Naive thymus-derived CD4-positive, alpha-beta T cell (primary cell): Measurements from ENCODE around the gene LKAAEAR1. TPM values are rescaled to one million over a fixed set of nuclear protein-coding genes. Genes with fewer than 3 reads are reported as not detected.
A peak's percentile ranks its signal among the peaks of the same experiment; 100 is the strongest.

ENCODE experiments used
- ATAC-seq: fragments of 150-1000 bp; cut with Tn5 transposase; 2 replicates; pipeline ENCODE4 v1.10.0; 2021; ENCODE audit warnings: mild to moderate bottlenecking, moderate library complexity
- CTCF ChIA-PET: fragments of 350-600 bp; sonication (Branson Sonifier 250); formaldehyde crosslinking; loops from one replicate; lab custom pipeline; 2021; ENCODE audit warnings: antibody characterized with exemption; lab: Charles Lee
- POLR2A ChIA-PET: fragments of 350-600 bp; sonication (Branson Sonifier 250); formaldehyde crosslinking; loops from one replicate; lab custom pipeline; 2021; ENCODE audit warnings: antibody characterized with exemption, inconsistent platforms; lab: Charles Lee
- DNase-seq, 9 donors: peaks; one replicate each; pipeline versions ENCODE4 v3.0.0 to v3.0.0-alpha.2; 2020 to 2022; ENCODE audit warnings: mixed read lengths in 1 of 9
- H3K27ac ChIP-seq: one replicate; pipeline ENCODE4 v1.7.0; 2013; ENCODE audit warnings: mild to moderate bottlenecking, low read depth, low read length, moderate library complexity
- H3K27me3 ChIP-seq, 2 donors: one replicate each; pipeline ENCODE4 v1.7.0; 2013; ENCODE audit warnings: low read length in 2 of 2, mild to moderate bottlenecking in 2 of 2, moderate library complexity in 2 of 2; ENCODE audit not compliant: control insufficient read depth in 2 of 2, insufficient read depth in 2 of 2
- H3K36me3 ChIP-seq, 3 experiments: 1 replicate in 2 of 3; 2 replicates in 1 of 3; pipeline ENCODE4 v1.7.0; 2013; ENCODE audit warnings: low read length in 3 of 3, mild to moderate bottlenecking in 3 of 3, moderate library complexity in 1 of 3; ENCODE audit not compliant: insufficient read depth in 3 of 3, control insufficient read depth in 2 of 3
- H3K4me1 ChIP-seq, 2 donors: one replicate each; pipeline ENCODE4 v1.7.0; 2013; ENCODE audit warnings: low read length in 2 of 2, mild to moderate bottlenecking in 2 of 2, moderate library complexity in 1 of 2; ENCODE audit not compliant: control insufficient read depth in 2 of 2, insufficient read depth in 2 of 2
- H3K4me3 ChIP-seq: 2 replicates; pipeline ENCODE4 v1.7.0; 2013; ENCODE audit warnings: mild to moderate bottlenecking, low read length
- H3K9me3 ChIP-seq, 3 experiments: 1 replicate in 2 of 3; 2 replicates in 1 of 3; pipeline ENCODE4 v1.7.0; 2013; ENCODE audit warnings: low read length in 3 of 3; ENCODE audit not compliant: control insufficient read depth in 2 of 3
- H3K27ac Mint-ChIP-seq, 9 donors: one replicate each; pipeline ENCODE4 v1.8.0; 2020 to 2022; ENCODE audit warnings: mixed read lengths in 9 of 9, mild to moderate bottlenecking in 8 of 9, moderate library complexity in 5 of 9, inconsistent platforms in 2 of 9
- H3K27me3 Mint-ChIP-seq, 5 donors: one replicate each; pipeline ENCODE4 v1.8.0; 2021 to 2022; ENCODE audit warnings: mixed read lengths in 5 of 5, mild to moderate bottlenecking in 1 of 5
- H3K36me3 Mint-ChIP-seq, 5 donors: one replicate each; pipeline ENCODE4 v1.8.0; 2020 to 2022; ENCODE audit warnings: mixed read lengths in 5 of 5, mild to moderate bottlenecking in 3 of 5, inconsistent platforms in 1 of 5
- H3K4me1 Mint-ChIP-seq, 7 donors: one replicate each; pipeline ENCODE4 v1.8.0; 2020 to 2022; ENCODE audit warnings: mixed read lengths in 7 of 7, mild to moderate bottlenecking in 3 of 7, inconsistent platforms in 1 of 7
- H3K4me3 Mint-ChIP-seq, 10 donors: one replicate each; pipeline ENCODE4 v1.8.0; 2020 to 2022; ENCODE audit warnings: mild to moderate bottlenecking in 10 of 10, mixed read lengths in 10 of 10, moderate library complexity in 6 of 10, inconsistent platforms in 2 of 10
- H3K9me3 Mint-ChIP-seq, 11 donors: one replicate each; pipeline ENCODE4 v1.8.0; 2020 to 2022; ENCODE audit warnings: mixed read lengths in 11 of 11, mild to moderate bottlenecking in 4 of 11, inconsistent platforms in 1 of 11, moderate library complexity in 1 of 11
- intact Hi-C, 2 donors: fragments of 100-400 bp; cut with micrococcal nuclease; formaldehyde crosslinking; loops; one replicate each; pipeline ENCODE4 v1.15.1; 2023
- polyA plus RNA-seq, 2 donors: library from polyadenylated mRNA; unstranded; fragments of 300-500 nt; fragmentation: Illumina TruSeq; gene quantifications; one replicate each; pipeline ENCODE4 v1.2.3, GENCODE V29; 2021
- total RNA-seq, 6 experiments: library from RNA in 5 of 6; stranded (reverse) in 5 of 6; gene quantifications; 1 replicate in 5 of 6; 2 replicates in 1 of 6; pipeline ENCODE4 v1.2.3 and lab custom pipeline; 2021 to 2026

LKAAEAR1 gene
- total and polyA plus RNA-seq, 7 experiments from 2014 or later, result 0.47 to 0.75 (median 0.59) TPM; not detected in 3

DNA sequence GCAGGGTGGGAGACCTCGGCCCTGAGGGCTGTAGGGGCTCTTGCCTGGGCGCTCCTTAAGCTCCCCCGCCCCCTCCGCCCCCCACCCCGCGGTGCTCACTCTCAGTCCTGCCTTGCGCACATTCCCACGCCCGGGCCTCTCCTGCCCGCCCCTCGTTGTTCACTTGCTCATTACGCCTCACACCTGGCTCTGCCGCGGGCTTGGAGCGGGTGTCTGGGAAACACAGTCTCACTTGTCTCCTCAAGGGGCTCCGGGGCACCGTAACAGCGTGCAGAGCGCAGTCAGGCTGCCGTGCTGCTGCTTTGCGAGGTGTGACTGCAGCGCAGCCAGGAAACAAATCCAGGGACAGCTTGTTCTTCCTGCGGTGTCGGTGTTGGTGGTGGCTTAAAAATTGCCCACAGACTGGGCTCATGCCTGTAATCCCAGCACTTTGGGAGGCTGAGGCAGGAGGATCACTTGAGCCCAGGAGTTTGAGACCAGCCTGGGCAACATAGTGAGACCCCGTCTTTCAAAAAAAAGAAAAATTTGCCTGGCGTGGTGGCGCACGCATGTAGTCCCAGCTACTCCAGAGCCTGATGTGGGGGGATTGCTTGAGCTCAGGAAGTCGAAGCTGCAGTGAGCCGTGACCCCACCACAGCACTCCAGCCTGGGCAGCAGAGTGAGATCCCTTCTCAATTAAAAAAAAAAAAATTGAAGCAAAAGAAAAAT lies 18.6 kb upstream of the LKAAEAR1 start:
- POLR2A ChIA-PET, result no interaction called here
- intact Hi-C loops, result loop anchor here in 1 of 2 donors (1.0 to 2.0 kb wide), 2 partner anchors 18 to 20 kb away; no protein-coding TSS in a partner anchor
- CTCF ChIA-PET, result interaction anchor here (0.6 kb wide), 1 partner anchor 25 kb away, joined by 5 read pairs; no protein-coding TSS in a partner anchor
- peak in 3 of 9 donors; percentile 5 to 20 (median 6) for DNase-seq
- H3K27me3 Mint-ChIP-seq, result peaks cover 4 to 24% (median 10%) of the 10 kb centered on the region in 5 donors
- H3K9me3 ChIP-seq, result no peaks in the 10 kb centered on the region
- H3K27me3 ChIP-seq, result peaks cover 0 to 4% of the 10 kb centered on the region in 2 donors
- no peaks in the 10 kb centered on the region for H3K36me3 Mint-ChIP-seq
- no peak overlapping the region for H3K27ac Mint-ChIP-seq
- H3K36me3 ChIP-seq, result no peaks in the 10 kb centered on the region
- no peak overlapping the region for H3K4me3 ChIP-seq
- no peak overlapping the region for H3K27ac ChIP-seq
- H3K4me1 ChIP-seq, result peaks cover 10 to 13% of the 10 kb centered on the region in 2 donors
- H3K4me1 Mint-ChIP-seq, result peaks cover 8 to 22% (median 10%) of the 10 kb centered on the region in 7 donors
- ATAC-seq, result no peak
- peak overlapping the region in 9 of 10 donors; percentile 23 to 77 (median 69) for H3K4me3 Mint-ChIP-seq
- H3K9me3 Mint-ChIP-seq, result no peaks in the 10 kb centered on the region

GRCh38 chr20:64101731-64102621 lies 17.8 kb upstream of the LKAAEAR1 start:
- Mint-ChIP-seq H3K4me3 (peak overlapping the region in 9 of 10 donors; percentile 2 to 73 (median 48)), H3K27me3 (peaks cover 4 to 23% (median 10%) of the 10 kb centered on the region in 5 donors), H3K4me1 (peaks cover 7 to 22% (median 10%) of the 10 kb centered on the region in 7 donors), H3K36me3 (peaks cover 0 to 1% (median under 1%) of the 10 kb centered on the region in 5 donors), H3K27ac (no peak overlapping the region), H3K9me3 (no peaks in the 10 kb centered on the region)
- H3K36me3 ChIP-seq, result no peaks in the 10 kb centered on the region
- POLR2A ChIA-PET, result interaction anchor here (0.9 kb wide), 1 partner anchor 38 kb away, joined by 5 read pairs; no protein-coding TSS in a partner anchor
- DNase-seq (peak in 8 of 9 donors; percentile 44 to 84 (median 66)), ATAC-seq (peak; percentile 87)
- intact Hi-C loops, result loop anchor here in 1 of 2 donors (1.0 to 2.0 kb wide), 2 partner anchors 18 to 19 kb away; no protein-coding TSS in a partner anchor
- no peak overlapping the region for H3K27ac ChIP-seq
- CTCF ChIA-PET, result interaction anchor here (0.6 kb wide), 2 partner anchors 24 to 59 kb away, joined by 3 to 5 read pairs; no protein-coding TSS in a partner anchor
- peak overlapping the region; percentile 24 for H3K4me3 ChIP-seq
- H3K27me3 ChIP-seq, result peaks cover 0 to 4% of the 10 kb centered on the region in 2 donors
- no peaks in the 10 kb centered on the region for H3K9me3 ChIP-seq
- H3K4me1 ChIP-seq, result peaks cover 10 to 13% of the 10 kb centered on the region in 2 donors

DNA sequence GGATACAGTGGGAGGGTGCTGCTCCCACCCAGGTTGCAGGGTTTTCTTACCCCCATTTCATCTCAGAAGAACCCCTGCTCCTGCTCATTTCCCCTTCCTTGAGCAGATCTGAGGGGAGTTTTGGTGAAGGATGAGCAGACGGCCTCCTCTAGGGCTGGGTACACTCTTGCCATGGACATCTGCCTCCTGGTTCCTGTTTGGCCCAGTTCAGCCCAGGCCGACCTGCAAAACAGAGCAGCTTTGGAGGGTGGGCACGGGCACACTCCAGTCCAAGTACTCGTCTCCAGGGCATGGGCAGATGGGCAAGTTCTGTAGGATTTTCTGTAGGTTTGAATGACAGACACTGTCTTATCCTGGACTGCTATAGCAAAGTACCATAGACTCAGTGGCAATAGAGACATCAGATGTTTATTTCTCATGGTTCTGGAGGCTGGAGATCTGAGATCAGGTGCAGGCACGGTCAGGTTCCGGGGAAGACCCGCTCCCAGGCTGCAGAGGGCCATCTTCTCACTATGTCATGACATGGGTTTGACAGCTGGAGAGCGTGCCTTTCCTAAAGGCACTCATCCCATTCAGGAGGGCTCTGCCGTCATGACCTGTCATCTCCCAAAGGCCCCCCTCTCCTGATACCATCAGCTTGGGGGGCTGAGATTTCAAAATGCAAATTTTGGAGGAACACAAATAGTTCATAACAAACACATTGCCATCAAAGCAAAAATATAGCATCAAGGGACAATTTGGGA lies 16.9 kb upstream of the LKAAEAR1 start:
- peaks cover 0 to 4% of the 10 kb centered on the region in 2 donors for H3K27me3 ChIP-seq
- ChIA-PET CTCF (interaction anchor here (0.6 kb wide), 1 partner anchor 58 kb away, joined by 3 read pairs; no protein-coding TSS in a partner anchor), POLR2A (interaction anchor here (0.9 kb wide), 1 partner anchor 37 kb away, joined by 5 read pairs; no protein-coding TSS in a partner anchor)

GRCh38 chr20:64100566-64100888 lies 16.3 kb upstream of the LKAAEAR1 start:
- intact Hi-C loops, result no loop called here
- POLR2A ChIA-PET, result interaction anchor here (1.4 kb wide), 1 partner anchor 19 kb away, joined by 3 read pairs; no protein-coding TSS in a partner anchor
- Histone ChIP-seq H3K27me3 (peaks cover 0 to 4% of the 10 kb centered on the region in 2 donors), H3K36me3 (no peaks in the 10 kb centered on the region), H3K9me3 (no peaks in the 10 kb centered on the region), H3K4me3 (no peak overlapping the region), H3K27ac (no peak overlapping the region), H3K4me1 (peaks cover 10 to 13% of the 10 kb centered on the region in 2 donors)
- H3K27me3 Mint-ChIP-seq, result peaks cover 4 to 23% (median 10%) of the 10 kb centered on the region in 5 donors
- ATAC-seq (no peak), DNase-seq (peak in 1 of 9 donors; percentile 4)
- H3K36me3 Mint-ChIP-seq, result peaks cover 0 to 6% (median 5%) of the 10 kb centered on the region in 5 donors
- CTCF ChIA-PET, result no interaction called here
- peak overlapping the region in 1 of 9 donors; percentile 8 for H3K27ac Mint-ChIP-seq
- H3K9me3 Mint-ChIP-seq, result peaks cover 0 to 5% (median 0%) of the 10 kb centered on the region in 11 donors
- H3K4me1 Mint-ChIP-seq, result peaks cover 7 to 22% (median 10%) of the 10 kb centered on the region in 7 donors
- H3K4me3 Mint-ChIP-seq, result no peak overlapping the region

More for the DNA sequence above, 16.9 kb upstream of the LKAAEAR1 start:
- Mint-ChIP-seq H3K4me1 (peaks cover 7 to 22% (median 10%) of the 10 kb centered on the region in 7 donors), H3K4me3 (peak overlapping the region in 9 of 10 donors; percentile 2 to 73 (median 45)), H3K27ac (peak overlapping the region in 1 of 9 donors; percentile 52), H3K27me3 (peaks cover 4 to 23% (median 10%) of the 10 kb centered on the region in 5 donors), H3K36me3 (peaks cover 0 to 6% (median 5%) of the 10 kb centered on the region in 5 donors), H3K9me3 (peaks cover 0 to 5% (median 0%) of the 10 kb centered on the region in 11 donors)
- intact Hi-C loops, result no loop called here
- H3K4me3 ChIP-seq, result no peak overlapping the region
- H3K36me3 ChIP-seq, result no peaks in the 10 kb centered on the region
- peaks cover 10 to 13% of the 10 kb centered on the region in 2 donors for H3K4me1 ChIP-seq
- no peaks in the 10 kb centered on the region for H3K9me3 ChIP-seq
- no peak overlapping the region for H3K27ac ChIP-seq
- ATAC-seq, result no peak
- DNase-seq, result peak in 2 of 9 donors; percentile 2 to 4

DNA sequence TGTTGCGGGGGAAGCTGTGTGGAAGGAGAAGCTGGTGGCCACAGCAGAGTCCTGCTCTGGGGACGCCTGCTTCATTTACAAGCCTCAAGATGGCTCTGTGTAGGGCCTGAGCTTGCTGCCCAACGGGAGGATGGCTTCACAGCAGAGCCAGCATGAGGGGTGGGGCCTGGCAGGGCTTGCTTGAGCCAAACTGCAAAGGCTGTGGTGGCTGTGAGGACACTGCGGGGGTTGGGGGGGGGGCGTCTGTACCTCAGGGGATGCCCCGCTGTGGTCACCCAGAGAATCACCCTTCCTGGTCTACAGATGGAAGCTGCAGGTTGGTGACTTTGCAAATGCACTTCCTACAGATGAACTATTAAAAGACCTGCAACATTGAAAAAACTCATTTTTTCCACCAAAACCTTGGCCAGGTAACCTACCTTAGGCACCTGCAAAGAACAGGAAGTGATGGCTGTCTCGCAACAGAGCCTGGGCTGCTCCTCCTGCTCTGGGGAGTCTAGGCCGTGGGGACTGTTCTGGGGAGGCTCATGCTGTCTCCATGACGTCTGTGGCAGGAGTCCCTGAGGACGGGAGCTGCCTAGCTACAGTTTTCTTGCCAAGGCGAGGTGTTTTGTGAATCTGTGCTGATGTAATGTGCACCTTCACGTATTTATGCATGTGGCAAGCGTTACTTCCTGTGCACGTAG lies 15.8 kb upstream of the LKAAEAR1 start:
- ChIA-PET POLR2A (interaction anchor here (1.4 kb wide), 2 partner anchors 16 to 19 kb away, joined by 3 to 9 read pairs; partner anchors contain the start of gene LKAAEAR1), CTCF (interaction anchor here (0.6 kb wide), 1 partner anchor 330 kb away, joined by 3 read pairs; no protein-coding TSS in a partner anchor)
- no peaks in the 10 kb centered on the region for H3K9me3 ChIP-seq
- no peak overlapping the region for H3K4me3 ChIP-seq
- Mint-ChIP-seq H3K4me1 (peaks cover 7 to 22% (median 10%) of the 10 kb centered on the region in 7 donors), H3K27me3 (peaks cover 4 to 23% (median 10%) of the 10 kb centered on the region in 5 donors), H3K36me3 (peaks cover 0 to 6% (median 5%) of the 10 kb centered on the region in 5 donors), H3K27ac (peak overlapping the region in 2 of 9 donors; percentile 8 to 41), H3K9me3 (peaks cover 0 to 5% (median 0%) of the 10 kb centered on the region in 11 donors), H3K4me3 (no peak overlapping the region)
- H3K27me3 ChIP-seq, result peaks cover 0 to 4% of the 10 kb centered on the region in 2 donors
- intact Hi-C loops, result no loop called here
- peaks cover 10 to 13% of the 10 kb centered on the region in 2 donors for H3K4me1 ChIP-seq
- H3K27ac ChIP-seq, result no peak overlapping the region
- H3K36me3 ChIP-seq, result no peaks in the 10 kb centered on the region
- ATAC-seq (peak; percentile 67), DNase-seq (peak in 1 of 9 donors; percentile 58)
